ENCODE results near the gene EAF1.
"Not testable (repeated sequence)": the region's sequence is repeated elsewhere in the genome, so short reads cannot be mapped to it uniquely, and the experiment has no call there.

EAF1 gene

DNA sequence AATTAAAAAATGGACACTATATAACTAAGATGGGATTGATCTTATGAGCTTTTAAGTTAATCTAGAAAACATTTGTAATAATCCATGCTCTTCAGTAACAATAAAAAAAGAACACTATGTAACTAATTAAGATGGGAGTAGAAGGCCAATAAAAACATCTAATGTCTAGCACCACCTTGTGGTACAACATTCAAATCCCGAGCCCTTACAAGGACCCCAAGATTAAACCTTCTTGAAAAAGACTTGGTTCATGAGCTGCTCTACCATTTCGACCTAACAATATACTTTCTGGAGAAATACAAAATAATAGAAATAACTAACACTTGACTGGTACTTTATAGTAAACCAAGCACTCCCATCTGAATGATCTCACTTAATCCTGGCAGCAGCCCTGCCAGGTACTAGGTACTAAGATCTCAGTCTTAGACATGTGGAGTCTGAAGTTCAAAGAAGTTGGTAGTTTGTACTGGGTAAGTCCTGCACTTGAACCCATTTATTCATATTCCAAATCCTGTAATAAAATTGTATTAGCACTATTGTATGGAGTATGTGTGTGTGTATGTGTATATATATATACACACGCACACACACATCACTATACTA is 21.8 kb upstream of the EAF1 start:
- peak; percentile 61 for DNase-seq (ENCODE audit: low spot score)

- DNase-seq (ENCODE audit: low spot score) = no peak
Observed at GRCh38 chr3:15409239-15409638, 18.2 kb upstream of the EAF1 start.

DNA sequence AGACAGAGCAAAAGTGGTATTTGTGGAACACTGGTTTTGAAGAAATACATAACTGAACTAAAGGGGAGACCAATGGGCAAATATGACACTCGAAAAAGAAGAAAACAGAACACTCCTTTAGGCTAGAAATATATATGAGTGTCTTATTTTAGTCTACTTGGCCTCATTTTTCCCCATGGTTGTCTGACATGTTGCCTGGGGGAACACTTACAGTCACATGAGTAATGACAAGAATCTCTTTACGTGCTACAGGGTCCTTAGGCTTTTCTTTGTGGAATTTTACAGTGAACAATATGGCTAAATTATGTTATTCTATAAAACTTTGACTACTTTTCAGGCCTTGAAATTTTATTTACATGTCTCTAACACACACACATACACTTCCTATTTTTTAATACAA is 17.6 kb upstream of the EAF1 start:
- no peak for DNase-seq (ENCODE audit: low spot score)

- DNase-seq (ENCODE audit: low spot score) = not testable (repeated sequence)
Observed at GRCh38 chr3:15410966-15411365, 16.4 kb upstream of the EAF1 start.

DNA sequence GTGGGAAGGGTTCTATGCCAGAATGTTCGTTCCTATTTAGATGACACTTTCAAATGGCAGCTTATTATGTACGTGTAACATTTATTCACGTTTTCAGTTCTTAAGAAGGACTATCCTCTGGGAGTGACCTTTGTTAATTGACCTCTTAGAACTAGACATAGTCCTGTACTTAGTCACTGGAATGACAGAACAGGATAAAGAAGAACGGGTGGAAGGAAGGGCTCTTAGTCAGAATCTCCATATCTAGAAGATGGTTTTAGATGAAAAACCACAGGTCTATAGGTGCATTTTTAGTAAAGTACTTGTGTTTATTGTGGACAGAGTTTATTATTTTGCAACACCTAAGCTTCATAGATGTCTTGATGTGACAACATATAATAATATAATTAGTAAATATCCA is 6.5 kb upstream of the EAF1 start:
- DNase-seq (ENCODE audit: low spot score) = no peak

DNA sequence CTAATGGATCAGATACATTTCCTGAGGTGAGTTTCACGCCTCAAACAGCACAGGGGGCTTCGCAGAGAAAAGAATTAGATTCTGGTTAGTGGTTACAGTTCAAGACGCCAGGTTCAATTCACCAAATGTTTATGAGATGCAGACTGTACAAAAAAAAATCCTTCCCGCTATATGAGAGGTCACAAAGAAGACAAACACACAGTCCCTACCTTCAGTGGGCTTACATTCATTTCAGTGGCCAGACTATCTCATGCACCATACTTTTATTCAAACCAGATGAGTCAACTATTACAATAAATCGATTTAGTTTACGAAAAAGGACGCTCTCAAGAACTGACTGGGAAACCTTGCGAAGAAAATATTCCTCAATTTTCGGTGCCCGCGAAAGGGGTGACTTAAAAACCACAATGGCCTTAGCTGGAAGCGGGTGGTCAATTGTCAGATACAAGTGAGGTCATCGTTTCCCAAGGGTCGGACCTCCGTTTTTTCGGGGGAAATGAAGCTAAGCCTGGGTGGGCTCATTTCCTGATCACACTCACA is 749 bp upstream of the EAF1 start:
- no peak for DNase-seq (ENCODE audit: low spot score)

DNA sequence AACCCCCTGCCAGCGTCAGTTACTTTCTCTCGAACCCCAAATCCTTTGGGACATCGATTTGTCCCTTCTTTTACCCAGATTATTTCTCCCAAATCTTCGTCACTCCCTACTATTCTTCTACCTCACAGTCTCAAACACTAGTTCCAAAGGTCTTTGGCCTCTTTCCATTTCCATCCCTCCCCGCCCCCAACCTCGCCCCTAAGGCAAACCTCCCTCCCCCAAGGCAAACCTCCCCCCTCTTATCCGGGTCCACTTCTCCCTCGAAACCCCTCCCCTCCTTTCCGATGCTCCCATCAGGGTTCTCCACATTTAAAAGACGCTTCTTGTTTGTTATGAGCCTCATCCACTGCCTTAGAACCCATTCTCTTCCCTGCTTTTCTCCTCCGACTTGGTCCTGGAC is 583 bp downstream of the EAF1 start:
- no peak for DNase-seq (ENCODE audit: low spot score)

DNA sequence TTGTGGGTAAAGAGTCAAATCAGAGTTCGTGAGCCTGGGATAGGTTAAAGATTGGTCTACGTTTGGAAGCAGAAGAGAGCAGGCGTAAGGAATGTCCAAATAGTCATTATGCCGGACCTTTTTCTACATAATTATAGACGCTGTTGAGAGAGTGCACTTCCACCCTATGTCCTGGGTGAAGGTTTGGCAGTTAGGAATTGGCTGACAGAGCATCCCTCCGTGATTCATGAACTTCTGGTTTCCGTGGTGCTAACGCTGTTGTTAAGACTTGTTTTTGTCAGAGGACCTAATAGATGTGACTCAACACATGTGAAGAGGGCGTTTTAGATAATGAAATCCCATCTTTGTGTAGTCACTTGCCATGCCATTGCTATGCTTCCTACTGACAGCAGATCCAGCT is 1.1 kb downstream of the EAF1 start:
- peak; percentile 7 for DNase-seq (ENCODE audit: low spot score)

- no peak for DNase-seq (ENCODE audit: low spot score)
Observed at GRCh38 chr3:15429080-15429479, 1.7 kb downstream of the EAF1 start.

DNA sequence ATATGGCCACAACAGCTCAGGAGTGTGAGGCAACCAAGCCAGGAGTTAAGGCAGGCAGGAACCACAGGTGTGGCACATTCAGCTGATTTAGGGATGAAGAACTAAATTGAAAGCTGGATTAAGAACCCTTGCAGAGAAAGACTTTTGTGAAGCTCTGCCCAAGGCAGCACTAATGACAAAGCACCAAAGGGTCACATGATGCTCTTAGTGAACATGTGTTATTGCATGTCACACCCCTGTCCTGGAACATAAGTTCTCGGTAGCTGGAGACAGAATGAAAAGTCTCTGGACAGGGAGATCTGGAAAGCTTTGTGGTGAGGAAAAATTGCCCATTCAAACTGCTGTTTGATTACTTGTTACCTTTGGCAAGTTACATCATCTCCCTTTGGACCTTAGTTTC is 3.2 kb downstream of the EAF1 start:
- DNase-seq (ENCODE audit: low spot score) = no peak

GRCh38 chr3:15431256-15431837 is 3.9 kb downstream of the EAF1 start:
- no peak for DNase-seq (ENCODE audit: low spot score)

GRCh38 chr3:15433531-15433930 is 6.1 kb downstream of the EAF1 start:
- no peak for DNase-seq (ENCODE audit: low spot score)

GRCh38 chr3:15434756-15435155 is 7.4 kb downstream of the EAF1 start:
- no peak for DNase-seq (ENCODE audit: low spot score)

DNA sequence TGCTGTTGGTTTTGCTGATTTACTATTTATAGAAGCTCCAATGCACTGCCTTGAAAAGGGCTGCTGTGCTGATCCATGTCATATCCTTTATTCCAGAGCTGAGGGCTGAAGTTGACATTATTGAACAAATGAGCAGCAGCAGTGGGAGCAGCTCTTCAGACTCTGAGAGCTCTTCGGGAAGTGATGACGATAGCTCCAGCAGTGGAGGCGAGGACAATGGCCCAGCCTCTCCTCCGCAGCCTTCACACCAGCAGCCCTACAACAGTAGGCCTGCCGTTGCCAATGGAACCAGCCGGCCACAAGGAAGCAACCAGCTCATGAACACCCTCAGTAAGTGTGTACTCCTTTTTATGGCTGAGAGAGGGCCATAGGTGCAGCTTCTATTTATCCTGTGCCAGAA is 8.8 kb downstream of the EAF1 start:
- DNase-seq (ENCODE audit: low spot score) = no peak

DNA sequence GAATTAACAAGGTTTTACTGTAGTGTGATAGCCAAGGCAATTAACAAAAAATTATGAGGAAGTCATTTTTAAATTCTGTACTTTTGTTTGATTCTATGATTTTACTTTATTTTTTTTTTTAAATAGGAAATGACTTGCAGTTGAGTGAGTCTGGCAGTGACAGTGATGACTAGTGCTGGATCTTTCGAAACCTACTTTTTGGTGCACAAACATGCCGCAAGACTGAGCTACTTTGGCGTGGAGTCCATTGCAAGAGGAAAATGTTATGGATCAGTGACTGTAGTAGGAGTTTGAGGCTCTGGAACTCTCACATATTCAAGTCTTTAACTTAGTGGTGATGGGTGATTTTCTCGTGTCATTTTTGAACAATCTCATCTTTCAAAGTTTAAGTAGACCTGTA is 11.6 kb downstream of the EAF1 start:
- DNase-seq (ENCODE audit: low spot score) = no peak

GRCh38 chr3:15439476-15439875 is 12.1 kb downstream of the EAF1 start:
- DNase-seq (ENCODE audit: low spot score) = no peak

DNA sequence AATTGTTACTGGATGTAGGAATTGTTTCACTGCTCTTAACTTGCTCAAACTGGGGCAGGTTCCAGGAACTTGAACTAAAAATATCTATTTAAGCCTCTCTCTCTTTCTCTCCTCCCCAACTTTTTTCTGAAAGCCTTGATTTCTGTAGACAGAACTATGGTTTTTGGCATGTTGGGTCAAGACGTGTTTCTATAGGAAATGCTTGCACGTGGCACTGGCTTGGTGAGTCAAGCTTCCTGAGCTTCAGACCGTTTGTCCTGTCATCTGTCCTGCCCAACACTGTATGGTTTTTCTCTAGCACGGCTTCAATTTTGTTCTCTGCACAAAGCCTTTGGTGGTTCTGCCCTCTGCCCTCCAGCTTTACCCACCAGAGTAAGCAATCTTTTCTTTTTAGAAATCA is 13.5 kb downstream of the EAF1 start:
- no peak for DNase-seq (ENCODE audit: low spot score)

GRCh38 chr3:15443826-15444524 is 16.6 kb downstream of the EAF1 start:
- DNase-seq (ENCODE audit: low spot score) = no peak

DNA sequence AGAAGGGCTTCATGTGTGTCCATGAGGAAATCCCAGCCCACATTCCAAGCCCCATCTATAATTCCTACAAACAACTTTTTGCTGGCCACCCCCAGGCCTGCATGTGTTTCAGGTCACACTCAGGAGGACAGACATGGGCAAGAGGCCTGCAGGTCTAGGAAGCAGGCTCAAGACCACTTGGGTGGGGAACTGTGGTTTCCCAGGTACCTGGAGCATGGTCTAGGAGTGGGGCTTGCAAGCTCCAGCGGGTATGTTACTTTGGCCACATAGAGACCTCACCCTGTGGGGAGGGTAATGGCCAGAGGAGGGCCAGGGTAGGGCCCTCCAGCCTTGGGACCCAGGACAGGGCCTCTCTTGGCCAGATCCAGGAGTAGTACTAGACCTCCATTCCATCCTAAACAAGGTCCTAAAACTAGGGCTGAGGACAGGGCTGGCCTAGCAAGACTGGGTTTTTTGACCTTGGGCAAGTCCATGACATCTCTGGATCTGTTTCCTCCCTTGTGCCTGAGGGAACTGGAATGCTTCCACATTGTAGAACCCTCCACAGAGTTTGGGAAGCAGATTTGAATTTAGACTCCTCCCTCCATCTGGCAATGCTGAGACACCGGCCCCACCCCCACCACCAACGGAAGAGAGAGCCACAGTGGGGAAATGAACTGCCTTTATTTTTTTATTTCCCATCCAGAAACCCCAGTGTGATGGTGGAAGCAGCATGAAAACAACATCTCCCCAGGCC is 22.3 kb downstream of the EAF1 start:
- DNase-seq (ENCODE audit: low spot score) = no peak

- DNase-seq (ENCODE audit: low spot score) = no peak
Observed at GRCh38 chr3:15450438-15451215, 23.2 kb downstream of the EAF1 start.

GRCh38 chr3:15451216-15452113 is 24.1 kb downstream of the EAF1 start:
- no peak for DNase-seq (ENCODE audit: low spot score)

Measured in LoVo (cell line).